HG02610 (cell line): ENCODE data around the gene B3GLCT.

Source experiments
- ATAC-seq: cut with Tn5 transposase; IDR thresholded peaks from one replicate; pipeline ENCODE4 v1.9.1; 2021; ENCODE audit warnings: mild to moderate bottlenecking, moderate library complexity; ENCODE audit not compliant: unreplicated experiment

B3GLCT gene

DNA sequence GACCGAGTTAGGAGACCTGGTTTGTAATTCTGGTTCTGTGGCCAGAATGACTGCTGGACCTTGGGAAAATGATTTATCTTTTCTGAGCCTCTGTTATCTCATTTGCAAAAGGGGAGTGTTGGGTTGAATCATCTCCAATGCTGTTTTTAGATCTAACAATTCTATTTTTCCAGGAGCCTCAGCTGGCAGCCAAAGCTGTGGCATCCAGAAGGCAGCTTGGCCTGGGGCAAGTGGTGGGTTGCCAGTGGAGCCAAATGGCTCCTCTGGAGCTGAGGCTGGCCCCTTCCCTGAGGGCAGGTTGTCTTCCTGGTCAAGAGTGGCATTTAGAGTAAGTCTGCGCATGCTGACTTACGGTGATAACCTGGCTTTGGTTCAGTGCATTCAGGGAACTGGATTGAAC lies 21.3 kb downstream of the B3GLCT start:
- ATAC-seq, result no peak

DNA sequence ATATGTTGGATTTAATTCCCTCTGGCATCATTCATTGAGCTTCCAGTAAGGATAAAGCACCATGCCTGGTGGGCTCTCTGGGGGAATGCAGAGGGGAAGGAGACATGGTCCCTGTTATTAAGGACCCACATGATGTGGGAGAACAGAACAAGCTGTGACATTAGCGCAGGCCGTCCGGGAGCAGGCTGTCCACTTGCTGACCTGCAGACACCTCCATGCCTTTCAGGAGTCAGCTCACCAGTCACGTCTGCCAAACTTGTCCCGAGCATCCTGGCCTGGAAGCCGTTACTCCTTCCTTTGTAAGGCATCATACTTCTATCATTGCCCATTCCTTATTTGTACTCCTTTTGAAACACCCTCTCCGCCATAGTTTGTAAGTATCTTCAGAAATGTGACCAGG lies 23.4 kb downstream of the B3GLCT start:
- ATAC-seq, result no peak

DNA sequence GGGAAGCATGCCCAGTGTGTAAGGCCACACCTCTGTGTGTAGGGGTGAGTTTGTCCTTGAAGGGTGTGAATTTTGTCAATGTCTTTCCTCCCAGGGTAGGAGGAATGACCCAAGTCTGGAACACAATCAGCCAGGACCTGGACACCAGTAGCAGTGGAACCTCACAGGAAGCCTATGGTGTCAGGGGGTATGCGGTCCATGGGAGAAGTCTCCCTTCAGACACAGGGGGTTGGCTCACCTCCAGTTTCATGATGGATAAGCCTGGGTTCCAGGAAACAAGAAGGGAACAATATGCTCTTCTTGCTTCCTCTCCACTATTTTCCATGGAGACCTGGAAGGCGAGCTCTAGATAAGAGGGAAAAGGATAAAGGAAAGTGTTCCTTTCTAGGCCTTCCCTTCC lies 23.9 kb downstream of the B3GLCT start:
- no peak for ATAC-seq

DNA sequence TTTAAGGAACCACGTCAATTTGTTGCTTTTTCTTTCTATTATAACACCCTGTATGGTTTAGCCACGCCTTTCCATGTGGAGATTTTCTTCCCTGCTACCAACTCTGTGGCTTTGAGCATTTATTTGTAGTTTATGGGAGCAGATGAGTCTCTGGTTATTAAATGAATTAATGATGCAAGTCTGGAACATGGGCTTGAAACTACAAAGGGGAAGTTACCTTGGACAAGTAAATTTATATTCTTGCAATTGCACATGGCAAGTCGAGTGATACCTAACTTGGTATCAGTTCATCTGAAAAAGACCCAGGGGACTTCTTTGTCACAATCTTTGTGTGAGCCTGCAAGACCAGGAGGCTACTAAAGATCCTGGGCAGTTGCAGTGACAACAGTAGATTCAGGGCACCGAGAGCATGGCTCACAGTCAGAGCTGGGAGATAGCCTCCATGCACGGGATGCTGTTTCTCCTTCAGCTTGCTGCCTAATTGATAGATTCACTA lies 24.4 kb downstream of the B3GLCT start:
- ATAC-seq, result no peak

DNA sequence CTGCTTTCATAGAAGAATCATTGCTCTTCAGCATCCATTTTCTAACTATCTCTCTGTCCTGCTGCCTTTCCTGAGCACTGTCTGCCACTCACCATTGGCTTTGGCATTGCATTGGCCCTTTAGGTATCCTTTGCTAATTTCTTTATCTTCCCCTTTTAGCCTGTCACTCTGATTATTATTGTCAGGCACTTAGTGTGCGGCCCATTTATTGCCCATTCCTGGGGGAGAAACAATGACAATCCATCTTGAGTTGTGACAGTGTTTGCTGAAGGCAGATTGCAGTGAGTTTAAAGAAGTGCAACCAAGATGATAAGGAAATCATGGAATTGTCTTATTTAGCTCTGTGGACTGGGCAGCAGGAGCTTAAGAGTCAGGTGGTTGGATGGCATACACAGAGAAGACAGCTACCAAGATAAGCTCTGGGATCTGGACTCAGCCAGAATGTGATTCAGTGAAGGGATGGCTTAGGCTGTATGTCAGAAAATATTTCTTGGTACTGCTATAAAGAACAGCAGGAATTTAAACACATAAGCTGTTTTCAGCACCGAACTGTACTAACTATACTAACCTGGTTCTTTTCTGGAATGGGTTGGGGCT lies 25.3 kb downstream of the B3GLCT start:
- no peak for ATAC-seq

DNA sequence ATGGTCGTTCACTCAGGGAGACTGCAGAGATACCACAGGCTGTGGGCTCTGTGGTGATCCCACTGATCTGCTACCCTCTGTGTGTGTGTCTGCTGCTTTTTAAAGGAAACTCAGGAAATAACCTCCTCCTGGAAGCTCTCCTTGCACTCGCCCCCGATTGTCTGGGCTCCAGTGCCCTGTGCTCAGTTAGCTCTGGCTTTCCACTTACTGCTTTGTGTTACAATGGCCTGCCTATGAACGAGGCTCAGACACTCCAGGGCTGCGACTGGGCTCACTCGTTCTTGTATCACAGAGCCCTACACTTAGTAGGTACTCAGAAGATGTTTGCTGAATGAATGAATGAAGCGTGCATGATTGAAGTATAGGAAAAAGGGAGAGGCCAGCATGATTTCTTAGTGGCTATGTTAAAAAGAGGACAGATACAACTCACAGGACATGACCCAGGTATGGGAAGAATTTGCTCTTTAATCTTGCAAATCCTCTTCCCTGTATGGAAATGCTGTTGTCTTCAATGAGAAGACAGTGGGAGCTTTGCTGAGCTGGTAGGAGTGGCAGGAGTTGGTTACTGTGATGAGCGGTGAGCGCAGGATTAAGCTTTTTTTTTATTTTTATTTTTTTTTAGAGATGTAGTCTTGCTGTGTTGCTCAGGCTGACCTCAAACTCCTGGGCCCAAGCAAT lies 26.4 kb downstream of the B3GLCT start:
- no peak for ATAC-seq

DNA sequence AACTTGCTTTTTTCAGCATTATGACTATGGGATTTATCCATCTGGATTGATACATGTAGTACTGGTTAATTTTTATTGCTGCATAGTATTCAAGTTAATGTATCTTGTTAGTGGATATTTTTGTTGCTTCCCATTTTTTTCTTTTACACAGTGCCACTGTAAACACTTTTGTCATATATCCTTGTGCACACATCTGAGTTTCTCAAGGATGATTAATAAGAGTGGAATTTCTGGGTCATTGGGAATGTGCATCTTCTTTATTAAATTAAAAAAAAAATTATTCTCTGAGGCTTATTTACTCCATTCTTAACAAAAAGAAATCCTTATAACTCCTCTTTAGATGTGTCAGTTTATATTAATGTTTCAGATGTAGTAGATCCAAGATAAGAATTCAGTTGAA lies 27.3 kb downstream of the B3GLCT start:
- ATAC-seq, result no peak

DNA sequence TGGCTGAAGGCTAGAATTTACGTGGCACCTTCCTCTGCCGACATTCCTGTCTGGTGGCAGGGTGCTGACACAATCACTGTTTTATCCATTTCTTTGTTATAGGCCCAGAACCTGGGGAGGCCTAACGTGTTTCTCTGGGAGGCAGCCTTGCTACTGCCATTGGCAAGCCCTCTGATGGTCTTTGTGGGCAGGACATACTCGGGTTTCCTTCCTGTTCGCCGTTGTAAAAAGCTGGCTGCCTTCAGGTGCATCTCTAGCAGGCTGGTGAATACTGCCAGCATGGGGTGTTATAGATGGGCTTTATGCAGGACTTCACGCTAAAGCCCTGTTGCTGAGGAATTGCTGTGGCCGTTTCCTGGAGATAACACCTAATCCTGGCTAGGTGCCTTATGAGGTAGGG lies 28.1 kb downstream of the B3GLCT start:
- ATAC-seq, result no peak

DNA sequence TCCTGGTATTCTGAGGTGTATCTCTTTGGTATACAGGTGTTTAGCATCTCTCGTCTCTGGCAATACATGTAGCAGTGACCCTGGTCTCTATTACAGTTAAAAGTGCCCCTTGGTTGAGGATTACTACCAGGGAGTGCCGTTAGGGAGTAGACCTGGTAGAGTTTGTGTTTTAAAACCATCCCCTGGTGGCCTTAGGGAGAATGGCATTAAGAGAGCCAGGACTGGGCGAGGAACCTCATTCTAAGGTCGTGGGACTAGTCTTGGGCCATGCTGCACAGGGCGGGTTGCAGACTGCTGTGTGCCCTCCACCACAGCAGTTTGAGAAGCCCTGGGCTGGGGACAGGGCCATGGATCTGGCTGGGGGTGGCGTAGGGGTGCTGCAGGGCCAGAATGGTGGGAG lies 35.0 kb downstream of the B3GLCT start:
- no peak for ATAC-seq

DNA sequence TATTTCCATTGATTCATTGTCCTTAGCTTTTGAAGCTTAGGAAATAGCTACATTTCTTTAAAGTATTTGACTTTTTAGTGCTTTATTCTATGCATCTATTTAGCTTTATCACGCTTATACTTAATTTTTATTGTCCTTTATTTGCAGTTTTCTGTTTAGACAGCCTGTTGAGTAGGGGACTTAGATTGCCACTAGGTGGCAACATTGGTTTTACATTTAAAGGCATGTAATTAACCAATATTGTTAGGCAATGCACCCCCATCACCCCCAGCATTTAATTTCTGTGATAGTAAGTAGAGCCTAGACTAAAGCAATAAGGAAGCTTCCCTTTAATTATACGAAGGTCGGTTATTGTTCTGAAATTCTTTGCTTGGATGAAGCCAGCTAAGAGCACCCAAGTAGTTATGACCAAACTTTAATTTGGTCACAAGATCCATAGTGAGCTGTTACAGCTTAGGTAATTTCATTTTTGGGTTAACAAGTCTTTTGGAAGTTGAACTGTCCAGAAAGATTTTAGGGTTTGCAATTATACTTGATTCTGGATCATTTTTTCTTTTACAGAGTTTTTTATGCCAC lies 36.5 kb downstream of the B3GLCT start:
- ATAC-seq, result no peak

DNA sequence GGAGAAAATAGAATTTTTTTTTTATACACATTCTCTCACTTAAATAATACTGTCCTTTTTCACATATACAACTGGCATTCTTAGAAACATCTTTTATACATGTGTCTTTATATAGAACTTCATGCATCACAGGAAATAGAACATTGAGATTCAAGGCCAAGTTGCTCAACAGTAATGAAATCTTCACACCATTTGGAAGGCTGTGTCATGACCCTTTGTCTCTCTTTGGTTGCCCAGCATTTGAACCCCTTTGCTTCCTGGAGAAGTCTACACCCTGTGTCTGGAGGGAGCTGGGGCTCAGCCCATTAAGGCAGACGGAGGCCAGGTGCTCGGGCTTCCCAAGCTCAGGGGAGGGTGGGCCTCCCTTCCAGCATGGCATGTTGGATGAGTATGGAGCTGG lies 41.1 kb downstream of the B3GLCT start:
- ATAC-seq, result no peak

DNA sequence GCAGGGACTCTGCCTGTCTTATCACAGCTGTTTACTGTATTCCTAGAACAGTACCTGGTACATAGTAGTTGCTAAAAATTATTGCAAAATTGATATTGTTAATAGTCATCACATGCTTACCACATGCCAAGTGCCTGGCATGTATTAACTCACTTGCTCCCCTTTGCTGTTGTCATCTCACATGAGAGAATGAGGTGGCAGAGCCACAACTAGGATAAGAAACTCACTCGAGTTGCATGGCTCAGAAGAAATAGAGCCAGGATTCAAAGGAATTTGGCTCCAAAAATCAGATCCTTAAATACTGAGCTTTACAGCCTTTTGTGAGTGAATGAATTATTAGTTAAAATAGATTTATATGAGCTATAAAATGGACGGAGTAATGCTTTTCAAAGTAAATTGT lies 42.6 kb downstream of the B3GLCT start:
- no peak for ATAC-seq

DNA sequence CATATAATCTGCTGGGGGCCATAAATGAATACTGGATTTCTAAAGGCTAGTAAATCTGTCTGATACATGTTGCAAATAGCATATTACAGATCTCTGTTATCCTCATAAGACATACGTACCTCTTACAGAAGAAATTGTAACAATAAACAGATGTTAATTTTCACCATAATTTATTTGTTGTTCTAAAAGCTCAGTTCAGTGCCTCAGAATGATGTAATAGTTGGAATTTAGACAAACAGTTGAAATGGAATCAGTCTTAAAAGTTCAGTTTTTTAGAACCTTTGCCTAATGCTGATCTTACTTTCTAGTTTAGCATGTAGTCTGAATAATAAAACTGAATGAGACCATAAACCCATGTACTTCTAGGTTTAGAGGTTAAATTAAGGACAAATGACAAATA lies 43.1 kb downstream of the B3GLCT start:
- ATAC-seq, result no peak

DNA sequence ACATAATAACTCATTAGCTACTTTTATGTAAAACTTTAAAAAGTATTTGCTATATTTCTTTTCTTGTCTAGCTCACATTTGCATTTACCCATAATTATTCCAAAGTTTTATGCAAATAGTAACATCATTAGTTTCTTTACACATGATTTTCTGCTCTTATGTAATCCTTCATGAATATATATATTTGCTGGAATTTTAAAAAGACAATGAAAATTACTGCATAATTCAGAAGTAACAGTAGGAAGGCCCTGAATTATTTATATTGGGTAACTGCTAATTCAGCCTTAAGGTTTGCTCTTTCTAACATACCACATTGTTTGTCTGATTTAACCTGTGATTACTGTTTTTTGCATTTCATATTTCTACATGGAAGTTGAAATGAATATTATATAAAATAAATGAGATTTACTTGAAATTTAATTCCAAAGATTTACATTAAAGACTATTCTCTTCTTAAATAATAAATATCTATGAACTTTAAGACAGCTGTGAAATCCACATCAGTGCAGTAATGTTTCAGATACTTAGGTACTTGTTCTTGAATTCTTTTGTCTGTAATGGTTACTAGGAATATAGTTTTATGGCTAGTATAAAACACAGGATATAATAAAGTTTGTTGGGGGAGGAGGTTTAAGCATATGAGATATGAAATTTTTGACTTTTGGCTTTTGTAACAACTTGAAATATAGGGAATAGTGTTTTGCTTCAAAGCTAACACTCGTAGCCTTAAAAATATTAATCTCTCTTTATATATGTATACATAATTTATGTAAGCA lies 46.0 kb downstream of the B3GLCT start:
- ATAC-seq, result no peak

DNA sequence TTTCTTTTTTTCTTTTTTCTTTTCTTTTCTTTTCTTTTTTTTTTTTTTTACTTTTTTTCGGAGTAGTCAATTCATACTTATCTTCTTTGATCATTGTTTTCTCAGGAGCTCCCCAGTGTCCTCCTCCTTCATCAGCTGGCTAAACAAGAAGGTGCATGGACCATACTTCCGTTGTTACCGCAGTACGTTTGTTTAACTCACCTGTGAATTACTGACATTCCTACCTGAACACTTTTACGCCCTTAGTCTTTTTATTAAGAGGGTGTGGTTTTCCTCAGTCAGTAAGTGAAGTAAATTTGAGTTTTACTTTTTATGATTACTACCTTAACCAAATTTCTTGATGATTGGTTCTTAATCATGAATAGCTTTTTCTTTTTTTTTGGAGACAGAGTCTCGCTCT lies 47.1 kb downstream of the B3GLCT start:
- no peak for ATAC-seq

DNA sequence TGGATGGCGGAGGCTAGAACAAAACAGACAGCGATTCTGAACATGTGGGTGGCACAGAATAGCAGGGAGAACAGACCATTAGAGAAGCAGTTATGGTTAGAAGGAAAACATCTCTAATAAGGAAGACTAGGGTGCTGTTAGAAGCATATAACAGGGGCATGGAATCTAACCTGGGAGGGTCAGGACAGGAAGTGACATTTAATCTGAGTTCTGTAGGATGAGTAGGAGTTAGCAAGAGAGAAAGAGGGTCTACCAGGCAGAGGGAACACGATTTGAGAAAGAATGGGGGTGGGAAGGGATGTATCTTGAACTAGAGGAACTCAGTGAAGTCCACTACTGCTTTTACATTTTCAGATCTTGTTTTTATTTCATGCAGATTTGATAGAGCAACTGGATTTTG lies 48.6 kb downstream of the B3GLCT start:
- no peak for ATAC-seq

DNA sequence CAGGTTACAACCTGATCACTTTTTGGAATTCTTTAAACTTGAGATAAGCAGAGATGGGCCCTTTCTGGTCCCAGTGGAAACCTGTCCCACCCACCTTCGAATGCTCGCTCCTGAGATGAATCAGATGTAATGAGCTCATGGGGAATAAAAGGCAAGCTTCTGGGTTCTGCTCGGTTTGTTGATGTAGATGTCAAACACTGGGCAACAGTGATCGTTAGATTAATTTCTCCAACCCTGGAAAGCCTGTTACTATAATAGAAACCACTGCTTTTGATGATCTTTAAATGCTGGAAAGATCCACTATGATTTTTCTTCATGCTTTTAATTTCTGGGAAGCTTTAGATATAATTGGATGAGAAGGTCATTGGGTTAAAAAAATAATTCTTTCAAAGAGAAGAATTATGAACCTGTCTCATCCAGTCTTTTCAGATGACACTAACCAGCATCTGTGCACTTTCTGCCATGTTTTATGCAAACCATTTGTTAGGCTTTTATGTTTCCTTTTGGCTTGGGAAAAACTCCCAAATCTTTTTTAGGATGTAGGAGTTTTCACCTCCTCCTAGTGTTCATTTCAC lies 49.3 kb downstream of the B3GLCT start:
- no peak for ATAC-seq

DNA sequence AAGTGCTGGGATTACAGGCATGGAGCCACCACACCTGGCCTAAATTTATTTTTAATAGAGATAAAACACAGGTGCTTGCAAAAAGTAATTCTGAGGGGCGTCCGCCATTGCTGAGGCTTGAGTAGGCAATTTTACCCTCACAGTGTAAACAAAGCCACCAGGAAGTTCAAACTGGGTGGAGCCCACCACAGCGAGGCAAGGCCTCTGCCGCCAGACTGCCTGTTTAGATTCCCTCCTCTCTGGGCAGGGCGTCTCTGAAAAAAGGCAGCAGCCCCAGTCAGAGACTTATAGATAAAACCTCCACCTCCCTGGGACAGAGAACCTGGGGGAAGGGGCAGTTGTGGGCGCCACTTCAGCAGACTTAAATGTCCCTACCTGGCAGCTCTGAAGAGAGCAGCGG lies 50.7 kb downstream of the B3GLCT start:
- ATAC-seq, result no peak

DNA sequence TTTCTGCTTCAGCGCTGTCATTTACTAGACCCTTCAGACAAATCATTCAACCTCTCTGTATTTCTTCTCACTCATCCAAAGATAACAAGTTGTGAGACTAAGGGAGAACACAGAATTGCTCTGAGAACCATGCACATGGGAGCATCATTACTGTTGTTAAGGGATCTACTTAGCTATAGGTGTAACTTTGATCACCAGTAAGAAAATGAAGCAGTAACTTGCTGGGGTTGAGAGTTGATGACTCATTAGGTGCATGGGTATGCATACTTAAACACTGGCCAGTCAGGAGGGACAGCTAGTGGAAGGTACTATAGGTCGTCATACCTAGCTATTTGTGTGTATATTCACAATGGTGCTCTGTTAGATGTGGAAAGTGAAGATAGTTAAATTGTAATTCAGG lies 61.5 kb downstream of the B3GLCT start:
- ATAC-seq, result no peak

DNA sequence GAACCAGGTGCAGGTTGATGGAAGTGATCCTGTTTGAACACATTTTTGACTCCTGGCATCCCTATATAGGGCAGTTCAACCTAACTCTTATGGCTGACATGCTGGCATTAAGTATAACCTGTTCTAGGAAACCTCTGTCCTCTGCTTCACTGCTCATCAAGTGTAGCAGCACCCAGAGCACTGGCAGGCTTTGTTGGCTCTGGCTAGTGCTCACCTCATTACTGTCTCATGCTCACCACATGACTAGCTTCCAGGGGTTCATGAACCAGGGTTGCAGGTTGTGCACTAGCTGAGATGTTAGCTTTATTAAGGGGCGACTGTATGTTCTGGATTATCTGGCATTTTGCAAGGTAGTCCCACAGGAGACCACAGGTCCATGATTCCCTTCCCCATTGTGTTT lies 63.6 kb downstream of the B3GLCT start:
- ATAC-seq, result no peak

DNA sequence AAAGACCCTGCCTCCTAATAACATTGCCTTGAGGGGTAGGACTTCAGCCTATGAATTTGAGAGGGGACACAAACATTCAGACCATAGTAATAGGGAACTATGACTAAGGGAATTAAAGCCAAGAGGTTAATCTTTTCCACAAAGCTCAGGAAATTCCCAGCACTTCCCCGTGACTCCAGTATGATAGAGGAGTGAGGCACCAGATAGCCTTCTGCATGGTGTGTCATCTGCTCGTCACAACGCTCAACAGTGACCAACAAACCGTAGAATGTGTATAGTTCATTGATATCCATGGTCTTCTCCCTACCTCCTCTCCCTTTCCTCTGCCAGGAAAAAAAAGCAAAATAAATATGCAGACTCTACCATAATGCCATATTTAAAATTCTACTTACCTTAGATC lies 64.4 kb downstream of the B3GLCT start:
- no peak for ATAC-seq
